Kidney glomerular epithelial cell (primary cell): Measurements from ENCODE around the gene KCNE3.
A peak's percentile ranks its signal among the peaks of the same experiment; 100 is the strongest.

Experiments
- DNase-seq: peaks from one replicate; lab custom pipeline; 2025; lab: John Stamatoyannopoulos, UW

KCNE3 gene

DNA sequence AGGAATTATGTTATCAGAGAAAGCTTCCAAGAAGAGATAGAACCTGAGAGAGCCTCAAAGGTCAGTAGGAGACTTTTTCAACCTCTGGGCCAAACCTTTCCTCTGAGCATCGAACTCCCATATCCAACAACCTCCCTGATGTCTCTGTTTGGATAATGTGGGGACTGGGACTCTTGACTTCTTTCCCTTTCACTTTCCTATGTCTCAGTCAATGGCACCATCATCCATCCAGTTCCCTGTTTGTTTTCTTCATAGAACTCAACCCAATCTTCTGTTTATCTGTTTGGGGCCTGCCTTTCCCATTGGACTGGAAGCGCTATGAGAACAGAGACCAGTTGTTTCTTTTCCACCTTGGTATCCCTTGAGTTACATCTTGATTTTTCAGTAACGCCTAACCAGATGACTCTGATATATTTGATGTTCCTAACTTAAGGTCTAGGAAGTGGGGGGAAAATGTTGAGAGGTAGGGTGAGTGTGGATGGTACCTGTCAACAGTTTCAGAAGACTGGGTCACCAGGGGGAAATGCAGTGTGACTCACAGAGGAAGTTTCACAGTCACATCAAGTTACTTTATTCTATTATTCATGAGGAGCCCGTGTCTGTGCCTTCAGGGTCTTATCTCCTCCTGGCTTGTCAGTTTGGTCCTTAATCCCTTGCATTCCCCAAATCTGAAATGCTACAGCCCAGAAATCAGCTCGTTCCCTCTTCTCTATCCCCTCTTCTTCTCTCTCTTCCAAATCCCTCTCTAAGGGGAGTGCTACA, 4.5 kb upstream of the KCNE3 start:
- no peak for DNase-seq

DNA sequence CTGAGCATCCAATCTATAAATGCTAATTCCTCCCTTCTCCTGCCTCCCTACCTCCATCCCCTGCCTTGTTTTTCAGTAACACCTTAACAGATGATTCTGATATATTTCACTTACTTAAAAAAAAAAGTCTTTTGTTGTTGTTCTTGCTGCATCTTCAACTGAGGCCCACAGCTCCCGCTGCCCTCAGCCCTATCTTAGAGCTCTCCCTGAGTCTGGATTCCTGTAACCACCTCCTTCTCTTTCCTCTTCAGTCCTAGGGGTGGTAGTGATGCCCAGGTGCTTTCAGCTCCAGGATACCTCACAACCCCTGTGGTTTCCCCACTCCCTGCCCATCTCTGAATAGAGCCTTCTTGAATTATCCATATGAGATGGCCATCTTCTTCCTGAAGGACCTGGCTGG, 3.7 kb upstream of the KCNE3 start:
- no peak for DNase-seq

DNA sequence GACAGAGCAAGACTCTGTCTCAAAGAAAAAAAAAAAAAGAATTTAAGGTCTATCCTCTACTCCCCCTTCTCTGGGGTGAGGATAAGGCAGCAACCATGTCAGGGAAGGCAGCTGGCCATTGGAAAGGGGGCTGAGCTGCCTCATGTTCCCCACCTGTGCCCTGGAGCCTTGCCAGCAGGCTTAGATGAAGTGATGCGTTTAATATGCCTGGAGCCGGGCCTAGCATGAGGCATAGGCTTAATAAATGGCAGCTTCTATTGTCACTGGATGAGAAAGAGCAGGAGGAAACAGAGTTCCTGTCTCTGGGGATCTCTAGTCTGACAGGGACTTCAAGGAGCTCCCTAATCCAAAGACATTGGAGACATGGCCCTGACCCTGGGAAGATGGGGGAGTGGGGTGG, 3.2 kb upstream of the KCNE3 start:
- no peak for DNase-seq

DNA sequence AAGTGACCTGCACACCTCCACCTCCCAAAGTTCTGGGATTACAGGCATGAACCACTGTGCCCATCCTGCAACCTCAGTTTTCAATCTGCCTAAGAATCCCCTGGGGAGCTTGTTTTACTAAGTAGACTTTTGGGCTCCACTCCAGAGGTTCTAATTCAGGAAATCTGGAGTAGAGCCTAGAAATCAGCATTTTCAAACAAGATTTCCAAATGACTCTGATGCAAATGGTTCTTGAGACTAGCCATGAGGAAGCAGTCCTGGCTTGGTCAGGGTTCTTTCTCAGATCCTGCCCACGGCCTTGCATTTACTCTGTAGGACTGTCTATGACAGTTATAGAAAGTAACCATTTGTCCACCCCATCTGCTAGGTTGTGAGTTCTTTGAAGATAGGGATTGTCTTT, 1.6 kb upstream of the KCNE3 start:
- no peak for DNase-seq

DNA sequence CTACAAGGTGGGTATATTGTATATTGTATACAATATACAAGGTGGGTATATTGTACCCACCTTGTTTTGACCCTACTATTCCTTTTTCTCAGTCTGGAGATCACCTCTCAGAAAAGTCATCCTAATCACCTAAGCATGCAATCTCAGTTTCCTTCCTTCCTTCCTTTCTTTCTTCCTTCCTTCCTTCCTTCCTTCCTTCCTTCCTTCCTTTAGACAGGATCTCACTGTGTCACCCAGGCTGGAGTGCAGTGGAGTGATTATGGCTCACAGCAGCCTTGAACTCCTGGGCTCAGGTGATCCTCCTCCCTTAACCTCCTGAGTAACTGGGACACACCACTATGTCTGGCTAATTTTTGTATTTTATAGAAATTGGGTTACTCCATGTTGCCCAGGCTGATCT, 1.2 kb upstream of the KCNE3 start:
- no peak for DNase-seq

DNA sequence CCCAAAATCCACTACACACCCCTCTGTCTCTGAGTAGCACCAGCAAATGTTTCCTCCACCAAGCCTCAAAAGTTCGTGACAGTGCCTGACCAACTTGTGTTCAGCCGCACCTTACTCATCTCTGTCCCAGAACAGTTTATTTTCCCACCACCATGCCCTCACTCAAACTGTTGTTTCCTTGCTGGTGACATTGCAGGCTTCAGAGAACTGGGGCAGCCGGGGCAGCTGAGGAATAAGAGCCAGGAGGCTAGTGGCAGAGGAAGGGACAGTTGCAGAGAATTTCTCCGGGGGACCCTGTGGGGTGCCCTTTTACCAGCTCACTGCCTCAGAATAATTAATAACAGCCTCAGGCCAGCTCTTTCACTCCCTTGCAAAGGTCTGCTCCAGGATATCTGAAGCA, 709 bp upstream of the KCNE3 start:
- DNase-seq, result no peak

DNA sequence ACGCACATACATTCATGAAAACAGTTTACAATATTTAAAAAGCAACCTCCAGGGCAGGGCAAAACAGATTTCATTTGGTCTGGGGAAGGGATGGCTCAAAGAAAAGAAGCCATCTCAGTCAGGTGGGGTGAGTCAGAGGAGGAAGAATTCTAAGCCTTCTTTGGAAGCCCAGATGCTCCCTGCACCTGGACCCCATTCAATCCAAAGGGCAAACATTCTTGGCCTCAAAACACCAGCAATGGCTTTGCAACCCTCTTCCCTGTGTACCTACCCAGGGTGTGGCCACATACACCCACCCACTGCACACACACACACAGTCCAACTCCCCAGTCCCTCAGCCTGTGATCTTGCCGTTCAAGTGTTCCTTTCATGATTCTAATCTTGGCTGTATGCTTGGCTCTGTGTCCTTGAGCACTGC, 2.0 kb downstream of the KCNE3 start:
- no peak for DNase-seq

DNA sequence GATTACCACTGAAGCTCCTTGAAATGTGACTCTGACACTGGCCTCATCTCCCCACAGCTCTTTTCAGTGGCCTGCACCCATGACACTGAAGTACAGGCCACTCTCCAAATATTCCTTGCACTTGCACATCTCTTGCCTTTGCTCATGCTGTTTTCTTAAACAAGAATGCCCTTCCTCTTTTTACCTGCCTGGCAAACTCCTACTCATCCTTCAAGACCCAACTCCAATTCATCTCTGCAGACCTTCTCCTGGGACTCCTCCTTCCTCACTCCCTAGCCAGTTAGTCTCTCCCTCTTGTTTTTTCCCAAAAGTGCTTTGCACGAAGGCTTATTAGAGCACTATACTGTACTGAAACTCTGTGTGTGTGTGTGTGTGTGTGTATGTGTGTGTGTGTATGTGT, 2.6 kb downstream of the KCNE3 start:
- DNase-seq, result no peak

DNA sequence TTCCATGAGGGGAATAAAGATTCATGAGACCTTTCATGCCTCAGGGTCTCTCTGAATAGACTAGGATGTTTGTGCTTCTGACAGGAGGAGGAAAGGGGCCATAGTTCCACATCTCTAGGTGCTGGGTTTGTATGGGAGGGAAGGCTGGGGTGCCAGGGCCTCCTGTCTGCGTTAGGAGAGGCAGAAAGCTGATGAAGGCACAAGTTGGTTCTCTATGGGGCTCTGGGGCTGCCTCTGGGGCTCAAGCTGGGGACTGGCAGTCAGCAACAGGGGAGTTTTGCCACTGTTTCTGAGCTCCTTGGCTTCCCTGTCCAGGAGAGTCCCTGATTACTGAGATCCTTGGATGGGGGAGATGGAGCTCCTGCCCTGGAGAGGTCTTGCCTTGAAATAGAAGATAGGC, 4.1 kb downstream of the KCNE3 start:
- no peak for DNase-seq

DNA sequence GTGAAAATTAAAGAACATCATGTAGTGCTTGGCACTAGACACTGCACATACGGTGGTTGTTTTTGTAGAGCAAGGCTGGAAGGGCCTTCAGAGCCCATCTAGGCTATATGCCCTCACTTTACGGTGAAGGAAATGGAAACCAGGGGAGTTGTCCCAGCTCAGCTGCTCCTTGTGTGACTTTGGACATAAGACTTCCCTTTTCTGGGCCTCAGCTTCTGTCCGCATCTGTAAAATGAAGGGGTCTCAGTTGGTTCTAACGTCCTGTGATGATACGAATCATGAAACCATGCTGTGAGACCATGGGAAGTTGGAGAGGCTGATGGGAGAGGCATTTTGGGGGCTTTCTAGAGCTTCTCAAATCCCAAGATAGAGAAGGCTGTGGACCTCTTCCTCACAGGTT, 4.7 kb downstream of the KCNE3 start:
- DNase-seq, result no peak

DNA sequence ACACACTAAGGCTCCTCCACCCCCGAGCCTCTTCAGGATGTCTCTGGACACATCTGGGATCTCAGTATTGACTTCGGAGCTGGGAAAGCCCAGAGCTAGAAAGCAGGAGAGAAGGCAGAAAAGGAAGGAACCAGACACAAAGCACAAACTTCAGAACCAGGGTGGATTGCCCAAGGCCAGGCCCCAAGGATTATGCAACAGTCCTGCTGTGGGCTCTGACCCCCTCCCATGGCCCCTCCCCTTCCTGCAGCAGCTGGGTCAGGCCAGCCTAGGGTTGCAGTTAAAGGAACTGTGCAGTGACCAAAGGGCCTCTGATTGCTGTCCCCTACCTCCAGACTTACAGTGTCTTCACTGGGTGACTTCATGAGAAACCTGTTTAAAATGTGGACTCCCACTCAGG, 5.3 kb downstream of the KCNE3 start:
- no peak for DNase-seq

DNA sequence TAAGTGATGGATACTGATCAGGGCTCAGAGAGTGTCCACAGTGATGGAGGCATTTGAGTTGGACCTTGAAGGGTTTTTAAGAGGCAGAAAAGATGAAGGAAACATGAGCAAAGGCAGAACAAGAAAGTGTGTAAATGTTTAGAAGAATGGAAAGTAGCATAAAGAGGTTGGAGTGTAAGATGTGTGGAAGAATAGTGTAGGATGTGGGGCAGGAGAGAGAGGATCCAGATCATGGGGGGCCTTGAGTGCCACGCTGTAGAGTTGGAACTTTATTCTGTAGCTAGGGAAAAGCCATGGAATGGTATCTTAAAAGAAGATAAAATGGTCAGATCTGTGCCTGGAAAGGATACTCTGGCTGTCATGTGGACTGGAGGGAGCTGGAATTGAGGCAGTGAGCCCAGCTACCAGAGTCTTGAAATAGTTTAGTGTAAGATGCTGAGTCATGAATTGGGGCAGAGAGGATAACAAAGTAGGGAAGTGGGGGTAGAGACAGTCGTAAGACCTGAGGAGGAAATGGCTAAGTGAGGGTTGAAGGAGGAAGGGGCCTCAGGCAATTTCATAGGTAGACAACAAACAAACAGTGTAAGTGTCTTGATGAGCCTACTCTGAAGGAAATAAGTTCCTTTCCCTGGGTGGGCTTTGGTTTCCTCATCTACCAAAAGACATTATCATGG, 6.7 kb downstream of the KCNE3 start:
- no peak for DNase-seq

DNA sequence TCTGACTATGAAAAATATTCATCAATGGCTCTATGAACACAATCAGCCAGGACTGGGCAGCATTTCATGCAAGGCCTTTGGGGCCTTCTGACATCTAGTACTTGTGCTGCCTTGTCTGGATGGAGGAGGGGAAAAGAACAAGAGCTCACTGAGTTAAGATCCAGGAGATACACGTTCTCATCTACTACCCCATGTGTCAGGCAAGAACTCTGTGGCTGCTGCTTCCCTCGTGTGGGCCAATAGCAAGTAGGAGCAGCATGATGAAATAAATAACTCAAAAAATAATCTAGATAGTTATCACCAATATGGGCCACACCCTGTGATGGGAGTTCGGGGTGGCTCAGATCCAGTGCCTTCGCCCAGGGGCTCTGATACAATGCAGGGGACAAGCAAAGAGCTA, 7.3 kb downstream of the KCNE3 start:
- DNase-seq, result no peak

DNA sequence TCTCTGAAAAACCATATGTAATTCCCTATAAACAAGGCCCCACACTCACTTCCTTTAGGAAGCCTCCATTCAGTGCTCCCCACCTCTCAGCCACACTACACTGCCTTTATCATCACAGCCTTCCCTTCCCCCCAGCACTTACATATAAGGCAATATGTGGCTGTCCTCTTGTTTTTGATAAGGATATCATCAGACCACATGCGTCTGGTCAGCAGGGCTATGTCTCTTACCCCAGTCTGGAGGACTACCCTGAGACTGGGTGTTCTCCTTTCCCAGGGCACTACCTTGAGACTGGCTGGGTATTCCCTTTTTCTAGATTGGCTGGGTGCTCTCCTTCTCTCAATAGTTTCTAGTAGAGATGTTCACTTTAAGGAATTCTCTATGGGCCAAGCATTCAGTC, 7.8 kb downstream of the KCNE3 start:
- no peak for DNase-seq

DNA sequence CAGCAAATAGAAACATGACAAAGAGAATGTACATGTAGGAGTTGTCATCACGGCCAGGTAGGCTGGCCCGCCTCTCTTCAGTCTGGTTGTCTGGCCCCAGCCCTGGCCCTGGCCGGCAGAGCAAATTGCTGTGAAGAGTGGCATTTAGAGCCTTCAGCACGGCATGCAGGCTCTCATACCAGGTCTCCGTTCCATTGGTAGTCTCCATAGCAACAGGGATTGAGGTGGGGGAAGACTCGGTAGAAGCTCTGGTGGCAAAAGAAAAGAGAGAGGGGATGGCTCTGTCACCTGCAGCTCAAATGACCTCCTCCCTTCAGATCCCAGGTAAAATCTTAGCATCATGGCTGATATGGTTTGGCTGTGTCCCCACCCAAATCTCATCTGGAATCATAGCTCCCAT, 10.0 kb downstream of the KCNE3 start:
- no peak for DNase-seq

DNA sequence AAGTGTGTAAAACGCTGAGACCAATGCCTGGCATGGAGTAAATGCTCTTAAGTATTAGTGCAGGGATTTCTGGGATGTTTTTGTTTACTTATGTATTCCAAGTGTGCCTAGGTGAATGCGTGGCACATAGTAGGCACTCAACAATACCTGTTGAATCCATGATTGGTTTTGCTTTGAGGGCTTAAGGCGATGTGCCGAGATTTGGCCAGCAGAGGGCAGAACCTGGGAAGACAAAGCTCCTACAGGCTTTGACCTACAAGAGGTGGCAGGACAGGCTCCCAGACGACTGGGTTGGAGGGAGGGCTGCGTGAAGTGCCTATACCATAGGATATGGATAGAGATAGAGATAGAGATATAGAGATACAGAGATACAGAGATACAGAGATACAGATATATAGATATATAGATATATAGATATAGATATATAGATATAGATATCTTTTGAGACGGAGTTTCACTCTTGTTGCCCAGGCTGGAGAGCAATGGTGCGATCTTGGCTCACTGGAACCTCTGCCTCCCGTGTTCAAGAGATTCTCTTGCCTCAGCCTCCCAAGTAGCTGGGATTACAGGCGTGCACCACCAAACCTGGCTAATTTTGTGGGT, 13.9 kb downstream of the KCNE3 start:
- peak; percentile 17 for DNase-seq

DNA sequence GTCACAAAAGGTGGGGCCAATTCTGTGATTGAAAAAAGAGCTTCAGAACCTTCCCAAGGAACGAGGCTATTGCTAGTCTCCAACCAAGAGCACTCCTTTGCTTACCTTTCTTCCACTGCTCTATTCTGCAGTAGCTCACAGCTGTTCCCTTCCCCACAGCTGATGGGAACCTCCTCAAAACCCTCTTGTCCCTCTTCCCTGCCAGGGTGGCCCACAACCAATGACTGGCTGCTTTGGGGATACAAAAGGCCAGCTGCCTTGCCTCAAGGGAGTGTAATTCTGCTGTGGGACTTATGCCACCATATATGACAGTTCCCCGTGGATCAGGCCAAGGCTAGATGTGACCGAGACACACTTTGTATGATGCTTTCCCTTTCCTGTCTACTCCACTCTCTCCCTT, 15.0 kb downstream of the KCNE3 start:
- no peak for DNase-seq

DNA sequence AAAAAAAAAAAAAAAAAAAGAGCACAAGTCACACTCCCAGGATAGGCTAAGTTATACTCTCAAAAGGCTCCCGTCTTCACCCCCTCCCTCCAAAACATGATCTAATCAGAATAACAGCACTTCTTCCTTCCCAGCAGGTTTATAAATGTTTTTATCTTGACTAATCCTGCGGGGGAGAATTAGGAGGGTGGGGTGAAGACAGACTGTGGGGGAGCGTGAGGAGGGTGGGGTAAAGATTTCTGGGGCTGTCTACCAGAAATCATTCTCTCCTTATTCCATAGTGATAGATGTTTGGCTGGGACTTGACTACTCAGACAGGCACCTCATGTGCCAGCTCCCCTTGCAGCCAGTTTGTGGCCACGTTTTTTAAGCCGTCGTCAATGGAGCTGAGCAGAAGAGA, 17.0 kb downstream of the KCNE3 start:
- peak; percentile 60 for DNase-seq

DNA sequence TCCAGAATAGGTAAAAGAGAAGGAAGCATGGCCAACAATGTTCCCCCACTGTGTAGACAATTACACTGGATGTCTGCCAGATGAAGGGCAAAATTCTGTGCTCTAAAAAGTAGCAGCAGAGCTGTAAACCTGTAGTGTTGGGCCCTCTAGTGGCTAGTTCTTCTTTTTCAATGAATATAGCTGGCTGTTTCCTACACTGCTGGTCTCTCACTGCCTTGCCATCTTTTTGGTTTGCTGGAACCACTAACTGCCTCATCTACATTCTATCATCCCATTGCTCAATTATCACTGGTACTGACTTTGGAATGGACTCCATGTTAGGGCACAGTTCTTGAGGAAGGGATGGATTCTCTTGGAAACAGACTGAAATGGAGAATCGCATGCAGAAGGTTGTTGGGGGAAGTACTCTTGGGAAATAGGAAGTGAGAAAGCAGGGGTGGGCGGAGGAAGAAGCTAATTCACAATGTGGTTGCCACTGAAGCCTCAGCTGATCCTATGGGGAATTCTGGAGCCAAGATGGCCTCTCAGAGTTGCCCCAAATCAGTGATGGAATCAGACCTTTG, 17.9 kb downstream of the KCNE3 start:
- peak; percentile 78 for DNase-seq

DNA sequence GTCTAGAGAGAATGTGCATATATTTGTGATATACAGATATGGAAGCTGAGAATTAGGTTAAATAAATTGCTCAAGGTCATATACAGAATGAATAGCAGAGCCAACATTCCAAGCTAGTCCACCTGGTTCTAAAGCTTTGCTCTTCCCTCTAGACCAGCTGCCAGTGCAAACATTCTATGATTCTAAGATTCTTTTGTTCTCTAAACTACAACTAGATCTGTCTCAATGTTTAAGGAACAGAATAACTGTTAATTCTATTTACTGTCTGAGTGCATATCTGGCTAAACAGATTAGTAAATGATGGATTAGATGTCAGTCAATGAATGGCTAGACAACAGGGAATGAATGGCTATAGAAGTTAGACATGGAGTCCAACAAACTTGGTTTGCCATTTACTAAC, 19.6 kb downstream of the KCNE3 start:
- DNase-seq, result no peak

DNA sequence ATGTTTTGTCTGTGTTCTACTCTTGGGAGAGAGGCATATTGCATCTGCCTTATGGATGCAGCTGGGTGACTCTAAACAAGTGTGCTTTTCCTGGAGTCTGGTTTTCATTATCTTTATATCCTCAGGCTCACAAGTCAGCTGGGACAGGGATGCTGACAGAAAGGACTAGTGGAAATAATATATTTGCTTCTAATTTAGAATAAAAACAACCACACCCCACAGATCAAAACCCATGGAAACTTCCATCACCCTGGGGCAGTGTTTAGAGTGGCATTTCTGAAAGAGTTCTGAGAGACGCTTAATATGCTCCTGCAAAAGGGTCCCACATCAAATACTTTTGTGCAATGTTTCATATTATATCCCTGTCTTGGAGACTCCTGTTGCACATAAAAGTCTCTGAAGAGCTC, 20.8 kb downstream of the KCNE3 start:
- no peak for DNase-seq

DNA sequence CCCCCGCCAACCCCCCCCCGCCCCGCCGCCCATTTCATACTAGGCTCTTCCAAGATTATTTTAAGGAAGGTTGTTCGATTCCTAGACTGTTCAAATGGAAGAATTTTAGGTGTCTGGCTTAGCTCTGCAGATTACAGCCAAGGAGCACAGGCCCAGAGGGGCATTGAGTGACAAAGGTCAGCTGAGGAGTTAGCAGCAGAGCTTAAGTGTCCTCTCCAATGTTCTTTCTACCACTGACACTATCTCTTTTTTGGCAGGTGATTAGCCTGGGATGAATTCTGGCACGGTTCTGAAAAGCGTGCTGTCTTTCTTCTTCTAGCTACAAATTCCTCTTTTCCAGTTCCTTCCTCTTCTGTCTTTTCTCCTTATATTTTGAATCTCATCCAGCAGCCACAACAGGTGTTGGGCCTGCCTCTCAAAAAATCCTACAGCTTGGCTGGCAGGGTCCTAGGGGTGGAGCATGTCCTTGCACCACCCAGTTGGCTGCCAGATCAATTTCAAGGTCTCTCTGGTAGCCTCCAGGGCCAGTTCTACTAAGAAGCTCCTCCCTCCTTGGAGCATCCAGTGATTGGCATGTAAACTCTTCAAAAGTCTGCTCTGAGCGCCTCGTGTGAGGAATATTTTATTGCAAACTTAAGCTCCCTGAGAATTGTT, 23.0 kb downstream of the KCNE3 start:
- DNase-seq, result no peak
